Measurements from ENCODE around the gene CCSAP.

CCSAP gene

GRCh38 chr1:229286099-229286766 lies 56.6 kb downstream of the CCSAP start:
- peaks cover 76% of the 10 kb centered on the region for H4K20me1 ChIP-seq (ENCODE audit: insufficient read depth, low read length)
- H3K27ac ChIP-seq (ENCODE audit: low read length), result no peak overlapping the region
- H3K4me2 ChIP-seq (ENCODE audit: low read length), result peak overlapping the region; percentile 26
- peaks cover 29% of the 10 kb centered on the region for H3K4me1 ChIP-seq (ENCODE audit: low read length)
- H3K9ac ChIP-seq (ENCODE audit: low read length), result no peak overlapping the region
- TF ChIP-seq CTCF (IDR thresholded peaks at IDR 0.05; ENCODE audit: low read depth, low read length), result no peak
- TF ChIP-seq EZH2phosphoT487 (IDR thresholded peaks at IDR 0.05; ENCODE audit: low read depth), result no peak
- H3K4me3 ChIP-seq (ENCODE audit: low read length), result no peak overlapping the region
- H3K27me3 ChIP-seq (ENCODE audit: low read depth, low read length), result no peaks in the 10 kb centered on the region
- peaks cover 59% of the 10 kb centered on the region for H3K79me2 ChIP-seq (ENCODE audit: low read length)
- no peaks in the 10 kb centered on the region for H3K9me3 ChIP-seq (ENCODE audit: insufficient read depth, low read length)
- no peak overlapping the region for H2AFZ ChIP-seq (ENCODE audit: low read depth, low read length)
- H3K36me3 ChIP-seq (replicated peaks; ENCODE audit: low read depth, low read length), result peaks cover 24% of the 10 kb centered on the region

GRCh38 chr1:229285440-229285839 lies 57.4 kb downstream of the CCSAP start:
- peaks cover 67% of the 10 kb centered on the region for H3K79me2 ChIP-seq (ENCODE audit: low read length)
- H3K4me2 ChIP-seq (ENCODE audit: low read length), result no peak overlapping the region
- H3K4me3 ChIP-seq (ENCODE audit: low read length), result no peak overlapping the region
- H2AFZ ChIP-seq (ENCODE audit: low read depth, low read length), result no peak overlapping the region
- no peak overlapping the region for H3K9ac ChIP-seq (ENCODE audit: low read length)
- no peaks in the 10 kb centered on the region for H3K27me3 ChIP-seq (ENCODE audit: low read depth, low read length)
- peaks cover 16% of the 10 kb centered on the region for H3K36me3 ChIP-seq (replicated peaks; ENCODE audit: low read depth, low read length)
- H3K27ac ChIP-seq (ENCODE audit: low read length), result no peak overlapping the region
- TF ChIP-seq EZH2phosphoT487 (IDR thresholded peaks at IDR 0.05; ENCODE audit: low read depth), result no peak
- TF ChIP-seq CTCF (IDR thresholded peaks at IDR 0.05; ENCODE audit: low read depth, low read length), result no peak
- no peaks in the 10 kb centered on the region for H3K9me3 ChIP-seq (ENCODE audit: insufficient read depth, low read length)
- peaks cover 76% of the 10 kb centered on the region for H4K20me1 ChIP-seq (ENCODE audit: insufficient read depth, low read length)
- H3K4me1 ChIP-seq (ENCODE audit: low read length), result peaks cover 34% of the 10 kb centered on the region

DNA sequence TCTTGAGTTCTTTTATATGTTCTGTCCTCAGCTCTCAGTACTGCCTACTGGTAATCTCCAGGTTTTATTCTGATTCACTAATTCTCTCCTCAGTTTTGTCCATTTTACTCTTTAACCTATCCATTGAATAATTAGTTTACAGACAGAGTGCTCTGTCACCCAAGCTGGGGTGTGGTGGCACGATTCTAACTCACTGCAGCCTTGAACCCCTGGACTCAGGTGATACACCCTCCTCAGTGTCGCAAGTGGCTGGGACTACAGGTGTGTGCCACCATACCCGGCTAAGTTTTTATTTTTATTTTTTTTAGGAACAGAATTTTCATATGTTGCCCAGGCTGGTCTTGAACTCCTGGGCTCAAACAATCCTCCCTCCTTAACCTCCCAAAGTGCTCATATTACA lies 58.0 kb downstream of the CCSAP start:
- H4K20me1 ChIP-seq (ENCODE audit: insufficient read depth, low read length), result peaks cover 76% of the 10 kb centered on the region
- H3K79me2 ChIP-seq (ENCODE audit: low read length), result peaks cover 72% of the 10 kb centered on the region
- H3K36me3 ChIP-seq (replicated peaks; ENCODE audit: low read depth, low read length), result peaks cover 10% of the 10 kb centered on the region
- no peak overlapping the region for H3K27ac ChIP-seq (ENCODE audit: low read length)
- no peak for TF ChIP-seq EZH2phosphoT487 (IDR thresholded peaks at IDR 0.05; ENCODE audit: low read depth)
- TF ChIP-seq CTCF (IDR thresholded peaks at IDR 0.05; ENCODE audit: low read depth, low read length), result no peak
- no peak overlapping the region for H3K4me3 ChIP-seq (ENCODE audit: low read length)
- no peaks in the 10 kb centered on the region for H3K27me3 ChIP-seq (ENCODE audit: low read depth, low read length)
- no peak overlapping the region for H2AFZ ChIP-seq (ENCODE audit: low read depth, low read length)
- H3K9ac ChIP-seq (ENCODE audit: low read length), result no peak overlapping the region
- H3K4me2 ChIP-seq (ENCODE audit: low read length), result no peak overlapping the region
- H3K9me3 ChIP-seq (ENCODE audit: insufficient read depth, low read length), result no peaks in the 10 kb centered on the region
- peaks cover 34% of the 10 kb centered on the region for H3K4me1 ChIP-seq (ENCODE audit: low read length)

DNA sequence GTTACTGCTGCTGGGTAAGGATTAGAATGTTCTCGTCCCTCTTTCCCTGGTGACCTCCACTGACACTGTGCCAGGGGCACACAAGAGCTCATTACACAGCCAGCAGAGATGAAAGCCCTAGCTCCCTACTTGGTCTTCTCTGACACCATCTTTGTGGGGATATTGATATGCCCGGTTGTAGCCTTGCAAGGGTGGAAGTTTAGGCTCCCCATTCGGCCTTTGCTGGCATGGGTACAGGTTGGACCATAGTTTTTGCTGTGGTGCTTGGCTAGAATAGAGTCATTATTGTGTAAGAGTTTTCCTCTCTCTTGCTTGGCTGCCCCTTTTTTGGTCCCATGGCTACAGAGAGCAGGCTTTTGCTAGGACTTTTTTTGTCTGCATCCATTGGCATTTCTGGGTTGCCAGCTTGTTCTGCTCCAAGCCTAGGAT lies 59.6 kb downstream of the CCSAP start:
- no peak for TF ChIP-seq EZH2phosphoT487 (IDR thresholded peaks at IDR 0.05; ENCODE audit: low read depth)
- TF ChIP-seq CTCF (IDR thresholded peaks at IDR 0.05; ENCODE audit: low read depth, low read length), result no peak
- H3K27ac ChIP-seq (ENCODE audit: low read length), result no peak overlapping the region
- H3K79me2 ChIP-seq (ENCODE audit: low read length), result peaks cover 88% of the 10 kb centered on the region
- no peak overlapping the region for H3K4me2 ChIP-seq (ENCODE audit: low read length)
- no peaks in the 10 kb centered on the region for H3K9me3 ChIP-seq (ENCODE audit: insufficient read depth, low read length)
- H3K9ac ChIP-seq (ENCODE audit: low read length), result no peak overlapping the region
- peaks cover 37% of the 10 kb centered on the region for H3K4me1 ChIP-seq (ENCODE audit: low read length)
- peaks cover 2% of the 10 kb centered on the region for H3K36me3 ChIP-seq (replicated peaks; ENCODE audit: low read depth, low read length)
- peaks cover 89% of the 10 kb centered on the region for H4K20me1 ChIP-seq (ENCODE audit: insufficient read depth, low read length)
- no peaks in the 10 kb centered on the region for H3K27me3 ChIP-seq (ENCODE audit: low read depth, low read length)
- H2AFZ ChIP-seq (ENCODE audit: low read depth, low read length), result no peak overlapping the region
- H3K4me3 ChIP-seq (ENCODE audit: low read length), result no peak overlapping the region

Data from OCI-LY3 (cell line).